ENCODE data around the gene PPP2R2C.

GRCh38 chr4:6417516-6418050, 54.8 kb downstream of the PPP2R2C start:
- no peak for TF ChIP-seq EZH2 (IDR thresholded peaks at IDR 0.05; ENCODE audit: insufficient read depth, poor library complexity, severe bottlenecking)
- TF ChIP-seq EZH2phosphoT487 (IDR thresholded peaks at IDR 0.05; ENCODE audit: insufficient read depth, low read depth), result no peak
